HL-60 (cell line): ENCODE data around the gene TGM1.

Source experiments
- DNase-seq, 2 experiments: peaks; one replicate each; pipeline ENCODE4 v3.0.0-alpha.2; 2010 to 2020; ENCODE audit warnings: low read depth in 1 of 2, low spot score in 1 of 2
- H3K27ac ChIP-seq: fragments of 250-450 bp; sonication (Bioruptor Pico); replicated peaks from 2 replicates; pipeline ENCODE4 v1.5.1; 2020; ENCODE audit warnings: mild to moderate bottlenecking, moderate library complexity
- H3K27me3 ChIP-seq: fragments of 250-450 bp; sonication (Bioruptor Pico); 2 replicates; pipeline ENCODE4 v1.5.1; 2021; ENCODE audit warnings: mild to moderate bottlenecking, moderate library complexity; ENCODE audit not compliant: insufficient read depth, poor library complexity, severe bottlenecking
- H3K4me3 ChIP-seq: replicated peaks from 2 replicates; pipeline ENCODE4 v1.5.1; 2011; ENCODE audit warnings: mild to moderate bottlenecking, control low read depth, low read length; ENCODE audit not compliant: insufficient read depth
- GABPA ChIP-seq: IDR thresholded peaks from 2 replicates; pipeline ENCODE4 v1.6.1; 2012; ENCODE audit warnings: low read depth
- POLR2AphosphoS5 ChIP-seq: IDR thresholded peaks from 2 replicates; pipeline ENCODE4 v1.6.1; 2012; ENCODE audit warnings: low read depth
- SPI1 ChIP-seq: IDR thresholded peaks from 2 replicates; pipeline ENCODE4 v1.6.1; 2012; ENCODE audit warnings: low read depth, mild to moderate bottlenecking, borderline replicate concordance
- TF ChIP-seq, protein P1 (sequence below): IDR thresholded peaks from 2 replicates; pipeline ENCODE4 v1.6.1; 2012; ENCODE audit warnings: low read depth; ENCODE audit not compliant: insufficient replicate concordance
- TF ChIP-seq, protein P2 (sequence below): IDR thresholded peaks from one replicate; pipeline ENCODE4 v1.5.1; 2011; ENCODE audit warnings: low read length, control low read depth, inconsistent platforms; ENCODE audit not compliant: insufficient read depth

The TGM1 gene

DNA sequence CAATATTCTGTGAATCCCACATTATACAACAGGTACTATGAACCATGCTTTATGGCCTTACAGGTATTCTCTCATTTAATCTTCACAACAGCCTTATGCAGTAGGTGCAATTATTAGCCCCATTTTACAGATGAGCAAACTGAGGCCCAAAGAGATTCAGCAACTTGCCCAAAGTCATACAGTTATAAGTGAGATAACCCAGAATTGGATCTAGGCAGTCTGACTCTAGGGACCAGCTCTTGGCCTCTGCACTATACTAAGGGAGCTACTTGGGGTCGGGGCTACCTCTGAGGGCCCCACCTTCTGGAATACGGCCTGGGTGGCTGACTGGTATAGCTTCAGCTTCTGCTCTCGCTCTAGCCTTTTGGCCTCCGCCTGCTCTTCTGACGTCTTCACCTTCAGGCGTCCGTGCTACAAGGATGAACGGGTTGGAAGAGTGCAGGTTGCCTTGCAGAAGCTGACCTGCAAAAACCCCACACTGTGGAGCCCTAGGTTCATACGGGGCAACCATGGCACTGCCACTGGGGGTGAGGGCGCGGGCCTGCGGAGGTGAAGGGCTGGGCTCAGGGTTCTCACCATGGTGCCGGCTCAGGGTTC lies 7.7 kb upstream of the TGM1 start:
- DNase-seq, result no peak
- peak overlapping the region; percentile 97 for H3K27ac ChIP-seq
- TF ChIP-seq SPI1, result no peak
- TF ChIP-seq, protein P1, sequence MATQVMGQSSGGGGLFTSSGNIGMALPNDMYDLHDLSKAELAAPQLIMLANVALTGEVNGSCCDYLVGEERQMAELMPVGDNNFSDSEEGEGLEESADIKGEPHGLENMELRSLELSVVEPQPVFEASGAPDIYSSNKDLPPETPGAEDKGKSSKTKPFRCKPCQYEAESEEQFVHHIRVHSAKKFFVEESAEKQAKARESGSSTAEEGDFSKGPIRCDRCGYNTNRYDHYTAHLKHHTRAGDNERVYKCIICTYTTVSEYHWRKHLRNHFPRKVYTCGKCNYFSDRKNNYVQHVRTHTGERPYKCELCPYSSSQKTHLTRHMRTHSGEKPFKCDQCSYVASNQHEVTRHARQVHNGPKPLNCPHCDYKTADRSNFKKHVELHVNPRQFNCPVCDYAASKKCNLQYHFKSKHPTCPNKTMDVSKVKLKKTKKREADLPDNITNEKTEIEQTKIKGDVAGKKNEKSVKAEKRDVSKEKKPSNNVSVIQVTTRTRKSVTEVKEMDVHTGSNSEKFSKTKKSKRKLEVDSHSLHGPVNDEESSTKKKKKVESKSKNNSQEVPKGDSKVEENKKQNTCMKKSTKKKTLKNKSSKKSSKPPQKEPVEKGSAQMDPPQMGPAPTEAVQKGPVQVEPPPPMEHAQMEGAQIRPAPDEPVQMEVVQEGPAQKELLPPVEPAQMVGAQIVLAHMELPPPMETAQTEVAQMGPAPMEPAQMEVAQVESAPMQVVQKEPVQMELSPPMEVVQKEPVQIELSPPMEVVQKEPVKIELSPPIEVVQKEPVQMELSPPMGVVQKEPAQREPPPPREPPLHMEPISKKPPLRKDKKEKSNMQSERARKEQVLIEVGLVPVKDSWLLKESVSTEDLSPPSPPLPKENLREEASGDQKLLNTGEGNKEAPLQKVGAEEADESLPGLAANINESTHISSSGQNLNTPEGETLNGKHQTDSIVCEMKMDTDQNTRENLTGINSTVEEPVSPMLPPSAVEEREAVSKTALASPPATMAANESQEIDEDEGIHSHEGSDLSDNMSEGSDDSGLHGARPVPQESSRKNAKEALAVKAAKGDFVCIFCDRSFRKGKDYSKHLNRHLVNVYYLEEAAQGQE, result no peak
- TF ChIP-seq, protein P2, sequence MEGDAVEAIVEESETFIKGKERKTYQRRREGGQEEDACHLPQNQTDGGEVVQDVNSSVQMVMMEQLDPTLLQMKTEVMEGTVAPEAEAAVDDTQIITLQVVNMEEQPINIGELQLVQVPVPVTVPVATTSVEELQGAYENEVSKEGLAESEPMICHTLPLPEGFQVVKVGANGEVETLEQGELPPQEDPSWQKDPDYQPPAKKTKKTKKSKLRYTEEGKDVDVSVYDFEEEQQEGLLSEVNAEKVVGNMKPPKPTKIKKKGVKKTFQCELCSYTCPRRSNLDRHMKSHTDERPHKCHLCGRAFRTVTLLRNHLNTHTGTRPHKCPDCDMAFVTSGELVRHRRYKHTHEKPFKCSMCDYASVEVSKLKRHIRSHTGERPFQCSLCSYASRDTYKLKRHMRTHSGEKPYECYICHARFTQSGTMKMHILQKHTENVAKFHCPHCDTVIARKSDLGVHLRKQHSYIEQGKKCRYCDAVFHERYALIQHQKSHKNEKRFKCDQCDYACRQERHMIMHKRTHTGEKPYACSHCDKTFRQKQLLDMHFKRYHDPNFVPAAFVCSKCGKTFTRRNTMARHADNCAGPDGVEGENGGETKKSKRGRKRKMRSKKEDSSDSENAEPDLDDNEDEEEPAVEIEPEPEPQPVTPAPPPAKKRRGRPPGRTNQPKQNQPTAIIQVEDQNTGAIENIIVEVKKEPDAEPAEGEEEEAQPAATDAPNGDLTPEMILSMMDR, result no peak
- TF ChIP-seq GABPA, result no peak
- TF ChIP-seq POLR2AphosphoS5, result no peak
- H3K4me3 ChIP-seq, result peak overlapping the region; percentile 71
- H3K27me3 ChIP-seq, result no peaks in the 10 kb centered on the region

DNA sequence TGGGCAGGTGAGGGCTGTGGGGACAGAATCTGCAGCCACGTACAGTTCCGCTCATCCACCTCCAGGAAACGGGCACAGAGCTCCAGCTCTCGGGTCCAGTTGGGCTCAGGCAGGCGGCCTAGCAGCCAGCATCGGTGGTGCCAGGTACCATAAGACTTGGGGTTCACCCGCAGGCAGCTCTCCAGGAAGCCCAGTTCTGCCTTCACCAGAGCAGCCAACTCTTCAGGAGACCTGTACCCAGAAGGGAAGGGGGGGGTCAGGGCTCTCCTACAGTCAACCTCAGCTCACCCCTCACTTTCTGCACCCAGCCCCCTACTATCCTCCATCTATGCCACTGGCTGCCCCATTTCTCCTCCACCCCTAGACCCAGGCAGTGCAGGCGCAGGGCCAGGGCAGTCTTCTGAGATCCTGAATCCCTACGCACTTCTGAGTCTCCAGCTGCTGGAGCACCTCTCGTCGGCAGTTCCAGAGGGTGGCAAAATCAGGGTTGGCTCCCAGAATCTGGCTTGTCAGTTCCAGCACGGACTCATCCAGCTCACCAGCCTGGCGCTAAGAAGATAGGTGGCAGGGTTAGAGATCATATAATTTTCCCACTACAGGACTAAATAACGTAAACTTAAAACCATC lies 7.0 kb upstream of the TGM1 start:
- no peaks in the 10 kb centered on the region for H3K27me3 ChIP-seq
- H3K27ac ChIP-seq, result no peak overlapping the region
- H3K4me3 ChIP-seq, result no peak overlapping the region
- TF ChIP-seq, protein P1, result no peak
- no peak for DNase-seq

DNA sequence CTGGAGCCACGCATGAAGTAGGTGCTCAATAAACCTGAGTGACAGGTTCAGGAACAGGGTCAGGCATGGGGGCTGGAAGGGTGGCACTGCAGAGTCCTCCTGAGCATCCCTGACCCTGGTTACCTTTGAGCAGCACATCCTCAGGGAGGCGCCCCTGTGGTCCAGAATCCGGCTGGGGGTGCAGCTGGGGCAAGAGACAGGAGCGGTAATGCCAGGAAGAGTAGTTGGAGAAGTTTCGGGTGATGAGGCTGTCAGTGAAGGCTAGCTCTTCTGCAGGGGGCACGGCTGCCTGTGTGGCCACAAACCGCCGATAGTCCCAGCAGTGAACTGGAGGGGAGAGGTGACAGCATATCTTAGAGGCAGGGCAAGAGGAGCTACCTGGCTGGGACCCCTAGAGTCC lies 6.4 kb upstream of the TGM1 start:
- H3K27me3 ChIP-seq, result no peaks in the 10 kb centered on the region
- no peak for DNase-seq
- no peak overlapping the region for H3K27ac ChIP-seq
- TF ChIP-seq, protein P1, result no peak
- no peak for TF ChIP-seq SPI1
- TF ChIP-seq GABPA, result no peak
- TF ChIP-seq POLR2AphosphoS5, result no peak
- no peak overlapping the region for H3K4me3 ChIP-seq

DNA sequence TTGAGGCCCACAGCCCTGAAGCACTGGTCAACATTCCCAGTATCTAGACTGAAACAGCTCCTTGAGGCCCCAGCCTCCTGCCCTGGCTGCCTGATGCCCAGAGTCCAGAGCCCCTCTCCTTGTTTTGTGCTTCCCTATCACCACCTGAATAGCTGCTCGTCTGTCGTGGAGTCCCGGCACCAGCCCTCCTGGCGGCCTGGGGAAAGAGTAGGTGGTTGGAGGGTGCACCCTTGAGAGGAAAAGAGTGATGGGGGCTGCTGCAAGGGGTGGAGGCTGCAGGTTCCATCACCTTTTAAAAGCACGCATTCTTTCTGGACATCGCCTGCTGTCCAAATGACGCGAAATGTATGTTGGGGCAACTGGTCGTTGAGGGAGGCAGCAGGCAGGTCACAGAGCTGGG lies 5.2 kb upstream of the TGM1 start:
- Histone ChIP-seq H3K27ac (no peak overlapping the region), H3K27me3 (no peaks in the 10 kb centered on the region), H3K4me3 (no peak overlapping the region)
- TF ChIP-seq POLR2AphosphoS5 (no peak), GABPA (no peak), SPI1 (no peak)
- TF ChIP-seq, protein P2, result no peak
- TF ChIP-seq, protein P1, result no peak
- no peak for DNase-seq
